Measurements from ENCODE around the gene OR52E5.

DNA sequence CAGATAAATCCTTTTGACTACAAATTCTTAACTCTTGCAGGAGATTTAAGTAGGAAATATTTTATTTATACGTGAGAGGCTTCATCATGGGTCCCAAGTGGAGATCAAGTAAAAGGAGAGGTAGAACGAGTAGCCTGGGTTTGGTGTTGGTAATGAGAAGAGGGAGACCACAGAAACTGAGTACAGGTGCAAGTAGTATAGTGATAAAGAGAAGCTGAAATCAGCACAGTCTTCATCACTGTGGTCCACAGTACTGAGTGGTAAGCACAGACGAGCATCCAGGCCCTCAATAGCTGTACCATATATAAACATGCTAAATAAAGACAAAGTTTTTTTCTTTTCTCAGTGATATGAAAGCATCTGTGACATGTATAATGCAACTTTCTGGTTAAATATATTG, 5.8 kb upstream of the OR52E5 start:
- TF ChIP-seq, protein P1, sequence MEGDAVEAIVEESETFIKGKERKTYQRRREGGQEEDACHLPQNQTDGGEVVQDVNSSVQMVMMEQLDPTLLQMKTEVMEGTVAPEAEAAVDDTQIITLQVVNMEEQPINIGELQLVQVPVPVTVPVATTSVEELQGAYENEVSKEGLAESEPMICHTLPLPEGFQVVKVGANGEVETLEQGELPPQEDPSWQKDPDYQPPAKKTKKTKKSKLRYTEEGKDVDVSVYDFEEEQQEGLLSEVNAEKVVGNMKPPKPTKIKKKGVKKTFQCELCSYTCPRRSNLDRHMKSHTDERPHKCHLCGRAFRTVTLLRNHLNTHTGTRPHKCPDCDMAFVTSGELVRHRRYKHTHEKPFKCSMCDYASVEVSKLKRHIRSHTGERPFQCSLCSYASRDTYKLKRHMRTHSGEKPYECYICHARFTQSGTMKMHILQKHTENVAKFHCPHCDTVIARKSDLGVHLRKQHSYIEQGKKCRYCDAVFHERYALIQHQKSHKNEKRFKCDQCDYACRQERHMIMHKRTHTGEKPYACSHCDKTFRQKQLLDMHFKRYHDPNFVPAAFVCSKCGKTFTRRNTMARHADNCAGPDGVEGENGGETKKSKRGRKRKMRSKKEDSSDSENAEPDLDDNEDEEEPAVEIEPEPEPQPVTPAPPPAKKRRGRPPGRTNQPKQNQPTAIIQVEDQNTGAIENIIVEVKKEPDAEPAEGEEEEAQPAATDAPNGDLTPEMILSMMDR (IDR thresholded peaks at IDR 0.05 in 8 of 11, conservative IDR thresholded peaks at IDR 0.05 in 3 of 11) = no peak
- no peak for TF ChIP-seq POLR2AphosphoS5 (IDR thresholded peaks at IDR 0.05)
